Neuronal stem cell (in vitro differentiated cells): Measurements from ENCODE around the gene HS6ST3.

Source experiments
- DNase-seq: peaks from one replicate; pipeline ENCODE4 v3.0.0-alpha.2; 2013; ENCODE audit warnings: low spot score
- H2AFZ ChIP-seq: one replicate; pipeline ENCODE4 v1.6.1; 2013; ENCODE audit warnings: mild to moderate bottlenecking, low read length, inconsistent platforms
- H2AK5ac ChIP-seq: 2 replicates; pipeline ENCODE4 v1.6.1; 2013; ENCODE audit warnings: low read depth, mild to moderate bottlenecking, inconsistent platforms, low read length, moderate library complexity, mixed read lengths
- H2BK120ac ChIP-seq: 2 replicates; pipeline ENCODE4 v1.6.1; 2013; ENCODE audit warnings: low read depth, mild to moderate bottlenecking, inconsistent platforms, low read length, moderate library complexity, mixed read lengths
- H2BK12ac ChIP-seq: one replicate; pipeline ENCODE4 v1.6.1; 2013; ENCODE audit warnings: low read length, inconsistent platforms
- H2BK15ac ChIP-seq: 2 replicates; pipeline ENCODE4 v1.6.1; 2013; ENCODE audit warnings: mild to moderate bottlenecking, low read length, inconsistent platforms, mixed read lengths
- H2BK5ac ChIP-seq: one replicate; pipeline ENCODE4 v1.6.1; 2013; ENCODE audit warnings: inconsistent platforms, mild to moderate bottlenecking, low read length, moderate library complexity
- H3K14ac ChIP-seq: one replicate; pipeline ENCODE4 v1.6.1; 2013; ENCODE audit warnings: low read length, inconsistent platforms
- H3K18ac ChIP-seq: 2 replicates; pipeline ENCODE4 v1.6.1; 2013; ENCODE audit warnings: low read length, inconsistent platforms
- H3K23ac ChIP-seq: 2 replicates; pipeline ENCODE4 v1.6.1; 2013; ENCODE audit warnings: low read depth, mild to moderate bottlenecking, mixed read lengths, low read length, inconsistent platforms; ENCODE audit not compliant: poor library complexity
- H3K27ac ChIP-seq: replicated peaks from 3 replicates; pipeline ENCODE4 v1.5.1; 2013; ENCODE audit warnings: low read length, inconsistent platforms
- H3K27me3 ChIP-seq, 3 experiments: 2 replicates each; pipeline ENCODE4 v1.6.1; 2013; ENCODE audit warnings: low read length in 3 of 3, mild to moderate bottlenecking in 2 of 3, inconsistent platforms in 1 of 3, low read depth in 1 of 3, mixed read lengths in 1 of 3, moderate library complexity in 1 of 3; ENCODE audit not compliant: control insufficient read depth in 3 of 3, insufficient read depth in 3 of 3
- H3K36me3 ChIP-seq, 2 donors: replicated peaks in 1 of 2; 2 replicates each; pipeline ENCODE4 v1.6.1; 2013; ENCODE audit warnings: low read length in 2 of 2; ENCODE audit not compliant: control insufficient read depth in 2 of 2, insufficient read depth in 2 of 2
- H3K4ac ChIP-seq: 2 replicates; pipeline ENCODE4 v1.6.1; 2013; ENCODE audit warnings: inconsistent platforms, mild to moderate bottlenecking, low read length, moderate library complexity
- H3K4me1 ChIP-seq, 2 donors: 1 replicate in 1 of 2; 2 replicates in 1 of 2; pipeline ENCODE4 v1.6.1; 2013; ENCODE audit warnings: low read length in 2 of 2, low read depth in 1 of 2; ENCODE audit not compliant: control insufficient read depth in 2 of 2, insufficient read depth in 1 of 2
- H3K4me2 ChIP-seq: one replicate; pipeline ENCODE4 v1.6.1; 2013; ENCODE audit warnings: mild to moderate bottlenecking, low read length, inconsistent platforms; ENCODE audit not compliant: insufficient read depth, poor library complexity, severe bottlenecking
- H3K4me3 ChIP-seq, 2 donors: 2 replicates each; pipeline ENCODE4 v1.5.1; 2013; ENCODE audit warnings: low read length in 2 of 2, mild to moderate bottlenecking in 2 of 2, inconsistent platforms in 1 of 2, moderate library complexity in 1 of 2
- H3K79me1 ChIP-seq: one replicate; pipeline ENCODE4 v1.6.1; 2013; ENCODE audit warnings: low read depth, mild to moderate bottlenecking, inconsistent platforms, low read length, moderate library complexity
- H3K9ac ChIP-seq: one replicate; pipeline ENCODE4 v1.6.1; 2013; ENCODE audit warnings: mild to moderate bottlenecking, low read depth, low read length, inconsistent platforms; ENCODE audit not compliant: poor library complexity
- H3K9me3 ChIP-seq, 2 donors: replicated peaks in 1 of 2; 2 replicates each; pipeline versions ENCODE3 to v1.6.1; 2013; ENCODE audit warnings: low read length in 2 of 2, mild to moderate bottlenecking in 2 of 2, inconsistent platforms in 1 of 2, low read depth in 1 of 2, mixed read lengths in 1 of 2, moderate library complexity in 1 of 2; ENCODE audit not compliant: control insufficient read depth in 2 of 2, insufficient read depth in 1 of 2
- H4K8ac ChIP-seq: one replicate; pipeline ENCODE4 v1.6.1; 2013; ENCODE audit warnings: low read depth, mild to moderate bottlenecking, inconsistent platforms, low read length, moderate library complexity
- H4K91ac ChIP-seq: one replicate; pipeline ENCODE4 v1.6.1; 2013; ENCODE audit warnings: low read length, low read depth, mild to moderate bottlenecking, inconsistent platforms; ENCODE audit not compliant: poor library complexity
- WGBS, 2 donors: extraction: QIAGEN DNeasy Blood & Tissue Kit; methylation state at CpG; one replicate each; pipeline ENCODE4 v1.1.7; 2013; ENCODE audit warnings: missing lambda C conversion rate in 2 of 2, mixed read lengths in 1 of 2; ENCODE audit not compliant: insufficient read length in 2 of 2, insufficient replicate concordance in 1 of 2; ENCODE audit errors: extremely low coverage in 2 of 2; 5-methylcytosine and 5-hydroxymethylcytosine counted together

HS6ST3 gene

DNA sequence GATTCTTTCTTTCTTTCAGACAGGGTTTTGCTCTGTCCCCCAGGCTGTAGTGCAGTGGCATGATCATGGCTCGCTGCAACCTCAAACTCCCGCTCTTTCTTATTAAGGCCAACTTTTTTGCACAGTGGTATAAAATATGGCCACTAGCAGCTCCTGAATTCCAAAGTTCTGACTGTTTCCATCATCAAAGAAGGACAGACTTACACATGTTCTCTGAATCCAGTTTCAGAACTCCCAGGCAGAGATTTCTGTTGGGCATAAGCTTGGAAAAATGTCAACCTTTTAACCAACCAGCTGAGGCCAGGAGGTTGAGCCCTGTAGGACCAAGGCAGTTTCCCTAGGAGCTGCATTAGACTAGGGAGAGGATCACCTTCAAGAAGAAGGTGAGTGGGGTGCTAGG, 184.1 kb downstream of the HS6ST3 start:
- Histone ChIP-seq H3K4me3 (no peak overlapping the region), H3K18ac (no peak overlapping the region), H2AFZ (no peak overlapping the region), H3K9ac (no peak overlapping the region), H4K8ac (no peak overlapping the region), H3K4ac (no peak overlapping the region), H3K27ac (no peak overlapping the region), H2BK120ac (no peak overlapping the region), H2AK5ac (no peak overlapping the region), H3K23ac (no peak overlapping the region), H3K36me3 (no peaks in the 10 kb centered on the region), H3K9me3 (peaks cover 0 to 1% of the 10 kb centered on the region in 2 donors), H2BK12ac (no peak overlapping the region), H2BK15ac (no peak overlapping the region), H3K79me1 (no peaks in the 10 kb centered on the region), H3K14ac (no peak overlapping the region), H3K4me1 (no peaks in the 10 kb centered on the region), H3K4me2 (no peak overlapping the region), H4K91ac (no peak overlapping the region), H3K27me3 (no peaks in the 10 kb centered on the region), H2BK5ac (no peak overlapping the region)
- no peak for DNase-seq
- WGBS, 2 donors, result no CpG with 5 or more reads among the region's 2 CpGs

DNA sequence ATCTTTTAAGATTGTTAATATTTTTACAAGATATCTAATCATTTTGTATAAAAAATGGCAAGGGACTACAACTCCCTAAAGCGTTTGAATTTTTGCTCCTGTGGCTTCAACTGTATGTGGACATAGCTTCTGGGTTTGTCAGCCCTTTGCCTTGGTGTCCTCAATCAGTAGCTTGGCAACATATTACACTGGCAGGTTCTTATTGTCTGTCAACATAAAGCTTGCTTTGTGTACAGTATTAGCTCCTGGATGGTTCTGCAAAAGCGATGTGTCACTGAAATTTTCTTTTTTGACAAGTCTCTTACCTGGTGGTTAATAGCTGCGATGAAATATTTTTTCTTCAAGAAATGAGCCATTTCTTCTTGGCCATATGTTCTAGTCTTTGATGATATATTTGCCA, 190.0 kb downstream of the HS6ST3 start:
- no peaks in the 10 kb centered on the region for H3K27me3 ChIP-seq
- DNase-seq, result no peak
- no CpG with 5 or more reads among the region's 3 CpGs for WGBS, 2 donors
- H2AK5ac ChIP-seq, result no peak overlapping the region
- no peak overlapping the region for H3K23ac ChIP-seq
- H3K4me2 ChIP-seq, result no peak overlapping the region
- peaks cover 0 to 1% of the 10 kb centered on the region in 2 donors for H3K9me3 ChIP-seq
- no peaks in the 10 kb centered on the region for H3K4me1 ChIP-seq
- no peak overlapping the region for H3K4ac ChIP-seq
- no peak overlapping the region for H2BK12ac ChIP-seq
- H2AFZ ChIP-seq, result no peak overlapping the region
- no peak overlapping the region for H4K91ac ChIP-seq
- no peak overlapping the region for H3K18ac ChIP-seq
- no peak overlapping the region for H3K14ac ChIP-seq
- no peak overlapping the region for H3K27ac ChIP-seq
- no peaks in the 10 kb centered on the region for H3K36me3 ChIP-seq
- H3K4me3 ChIP-seq, result no peak overlapping the region
- H2BK15ac ChIP-seq, result no peak overlapping the region
- no peak overlapping the region for H3K9ac ChIP-seq
- H2BK5ac ChIP-seq, result no peak overlapping the region
- no peaks in the 10 kb centered on the region for H3K79me1 ChIP-seq
- H2BK120ac ChIP-seq, result no peak overlapping the region
- no peak overlapping the region for H4K8ac ChIP-seq

DNA sequence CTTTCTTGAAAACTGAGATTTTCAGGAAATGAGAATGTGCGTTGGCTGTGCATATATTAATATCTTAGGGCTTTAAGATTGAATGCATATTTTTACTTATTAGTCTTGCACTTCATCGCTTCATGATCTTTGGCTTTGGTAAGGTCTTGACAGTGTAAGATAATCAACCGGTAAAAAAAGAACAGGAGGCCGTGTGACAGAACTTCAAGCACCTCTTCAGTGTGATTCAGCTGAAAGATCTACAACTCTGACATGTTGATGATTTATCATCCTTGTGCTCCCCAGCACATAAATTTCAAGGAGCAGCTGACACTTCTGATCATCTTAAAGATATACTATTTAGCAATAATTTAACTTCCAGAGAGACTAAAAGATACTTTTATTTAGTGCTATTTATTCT, 195.1 kb downstream of the HS6ST3 start:
- Histone ChIP-seq H3K4me1 (no peaks in the 10 kb centered on the region), H3K4me3 (no peak overlapping the region), H3K4ac (no peak overlapping the region), H3K27me3 (no peaks in the 10 kb centered on the region), H3K36me3 (no peaks in the 10 kb centered on the region), H2BK12ac (no peak overlapping the region), H3K4me2 (no peak overlapping the region), H3K27ac (no peak overlapping the region), H2AK5ac (no peak overlapping the region), H3K14ac (no peak overlapping the region), H2BK5ac (no peak overlapping the region), H4K8ac (no peak overlapping the region), H4K91ac (no peak overlapping the region), H2BK120ac (no peak overlapping the region), H3K9ac (no peak overlapping the region), H3K79me1 (no peaks in the 10 kb centered on the region), H2AFZ (no peak overlapping the region), H2BK15ac (no peak overlapping the region), H3K23ac (no peak overlapping the region), H3K18ac (no peak overlapping the region), H3K9me3 (no peaks in the 10 kb centered on the region)
- no peak for DNase-seq
- no CpG with 5 or more reads among the region's 4 CpGs for WGBS, 2 donors

DNA sequence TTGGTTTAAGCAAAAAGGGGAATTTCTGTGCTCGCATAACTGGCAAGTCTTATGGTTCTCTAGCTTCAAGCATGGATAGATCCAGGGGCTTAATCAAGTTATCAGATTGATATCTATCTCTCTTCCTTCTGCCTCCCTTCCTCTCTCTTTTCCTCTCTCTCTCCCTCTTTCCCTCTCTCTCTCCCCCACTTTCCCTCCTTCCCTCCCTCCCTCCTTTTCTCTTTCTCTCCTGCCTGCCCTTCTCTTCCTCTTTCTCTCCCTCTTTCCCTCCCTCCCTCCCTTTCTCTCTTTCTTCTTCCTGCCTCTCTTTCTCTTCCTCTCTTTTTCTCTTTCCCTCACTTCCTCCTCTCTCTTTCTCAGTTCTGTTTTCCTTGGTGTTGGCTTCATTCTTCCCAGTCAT, 195.8 kb downstream of the HS6ST3 start:
- DNase-seq, result no peak
- WGBS, 2 donors, result no CpG with 5 or more reads among the region's 1 CpG
- Histone ChIP-seq H3K27me3 (no peaks in the 10 kb centered on the region), H3K23ac (no peak overlapping the region), H3K9ac (no peak overlapping the region), H4K8ac (no peak overlapping the region), H4K91ac (no peak overlapping the region), H3K18ac (no peak overlapping the region), H2AFZ (no peak overlapping the region), H2BK12ac (no peak overlapping the region), H3K4me3 (no peak overlapping the region), H3K36me3 (no peaks in the 10 kb centered on the region), H2BK5ac (no peak overlapping the region), H3K14ac (no peak overlapping the region), H3K79me1 (no peaks in the 10 kb centered on the region), H2BK120ac (no peak overlapping the region), H3K4me1 (no peaks in the 10 kb centered on the region), H2BK15ac (no peak overlapping the region), H3K4me2 (no peak overlapping the region), H3K27ac (no peak overlapping the region), H2AK5ac (no peak overlapping the region), H3K9me3 (no peaks in the 10 kb centered on the region), H3K4ac (no peak overlapping the region)
